ENCODE results near the gene ZNF579. TPM values are rescaled to one million over a fixed set of nuclear protein-coding genes. Genes with fewer than 3 reads are reported as not detected.

The ZNF579 gene
- total RNA-seq, 1 donor from 2014 or later = 10.9 TPM

GRCh38 chr19:55620410-55621204 is 40.0 kb upstream of the ZNF579 start:
- DNase-seq (no peak), ATAC-seq (ENCODE audit: low read depth) (no peak)
- H3K4me1 Mint-ChIP-seq = peaks cover 17% of the 10 kb centered on the region
- no peaks in the 10 kb centered on the region for H3K9me3 Mint-ChIP-seq
- TF ChIP-seq CTCF (IDR thresholded peaks at IDR 0.05) = no peak
- POLR2A ChIA-PET = interaction anchor here (1.0 to 1.5 kb wide), 3 partner anchors 10 to 22 kb away, joined by 3 to 5 read pairs (median 3); partner anchors contain the start of genes FIZ1 and ZNF865
- intact Hi-C loops (cut with micrococcal nuclease) = no loop called here
- H3K4me3 Mint-ChIP-seq = no peak overlapping the region
- peaks cover 26% of the 10 kb centered on the region for H3K36me3 Mint-ChIP-seq (ENCODE audit: low read depth)
- no peak overlapping the region for H3K27ac Mint-ChIP-seq
- no peaks in the 10 kb centered on the region for H3K27me3 Mint-ChIP-seq
- CTCF ChIA-PET = no interaction called here

- Mint-ChIP-seq H3K4me1 (peaks cover 8% of the 10 kb centered on the region), H3K9me3 (no peaks in the 10 kb centered on the region), H3K4me3 (no peak overlapping the region), H3K27me3 (no peaks in the 10 kb centered on the region), H3K36me3 (ENCODE audit: low read depth) (peaks cover 27% of the 10 kb centered on the region), H3K27ac (no peak overlapping the region)
- ChIA-PET CTCF (interaction anchor here (2.1 kb wide), 1 partner anchor 12 kb away, joined by 7 read pairs; no protein-coding TSS in a partner anchor), POLR2A (interaction anchor here (0.7 kb wide), 1 partner anchor 13 kb away, joined by 3 read pairs; no protein-coding TSS in a partner anchor)
- intact Hi-C loops (cut with micrococcal nuclease) = no loop called here
- ATAC-seq (ENCODE audit: low read depth) (no peak), DNase-seq (no peak)
- no peak for TF ChIP-seq CTCF (IDR thresholded peaks at IDR 0.05)
These were observed 38.6 kb upstream of the ZNF579 start for GRCh38 chr19:55619286-55619685.

GRCh38 chr19:55618426-55618825 is 37.8 kb upstream of the ZNF579 start:
- Mint-ChIP-seq H3K36me3 (ENCODE audit: low read depth) (peaks cover 23% of the 10 kb centered on the region), H3K9me3 (no peaks in the 10 kb centered on the region), H3K27ac (no peak overlapping the region), H3K4me3 (no peak overlapping the region), H3K27me3 (no peaks in the 10 kb centered on the region), H3K4me1 (peaks cover 2% of the 10 kb centered on the region)
- DNase-seq (no peak), ATAC-seq (ENCODE audit: low read depth) (no peak)
- ChIA-PET CTCF (interaction anchor here (2.1 kb wide), 1 partner anchor 13 kb away, joined by 7 read pairs; no protein-coding TSS in a partner anchor), POLR2A (interaction anchor here (0.6 to 0.7 kb wide), 2 partner anchors 13 to 18 kb away, joined by 3 read pairs; partner anchors contain the start of gene ZNF524)
- intact Hi-C loops (cut with micrococcal nuclease) = no loop called here
- TF ChIP-seq CTCF (IDR thresholded peaks at IDR 0.05) = no peak

- ChIA-PET POLR2A (no interaction called here), CTCF (no interaction called here)
- peaks cover 33% of the 10 kb centered on the region for H3K36me3 Mint-ChIP-seq (ENCODE audit: low read depth)
- intact Hi-C loops (cut with micrococcal nuclease) = no loop called here
- no peaks in the 10 kb centered on the region for H3K9me3 Mint-ChIP-seq
- ATAC-seq (ENCODE audit: low read depth) (no peak), DNase-seq (no peak)
- H3K4me3 Mint-ChIP-seq = no peak overlapping the region
- H3K27me3 Mint-ChIP-seq = no peaks in the 10 kb centered on the region
- no peak overlapping the region for H3K27ac Mint-ChIP-seq
- peaks cover 10% of the 10 kb centered on the region for H3K4me1 Mint-ChIP-seq
- no peak for TF ChIP-seq CTCF (IDR thresholded peaks at IDR 0.05)
These were observed 36.8 kb upstream of the ZNF579 start for GRCh38 chr19:55617426-55617825.

- Mint-ChIP-seq H3K27me3 (no peaks in the 10 kb centered on the region), H3K36me3 (ENCODE audit: low read depth) (peaks cover 34% of the 10 kb centered on the region), H3K9me3 (no peaks in the 10 kb centered on the region), H3K27ac (no peak overlapping the region), H3K4me3 (no peak overlapping the region), H3K4me1 (peaks cover 20% of the 10 kb centered on the region)
- POLR2A ChIA-PET = no interaction called here
- ATAC-seq (ENCODE audit: low read depth) (no peak), DNase-seq (no peak)
- TF ChIP-seq CTCF (IDR thresholded peaks at IDR 0.05) = no peak
- intact Hi-C loops (cut with micrococcal nuclease) = no loop called here
- CTCF ChIA-PET = no interaction called here
These were observed 35.8 kb upstream of the ZNF579 start for GRCh38 chr19:55616395-55616875.

Measured in activated B cell treated with CpG ODN at 0.5 μM for 24 hours (primary cell).